Caco-2 (cell line): ENCODE results near the gene CENPW. TPM values are rescaled to one million over a fixed set of nuclear protein-coding genes. Genes with fewer than 3 reads are reported as not detected.

Experiments
- BruUV-seq: library from RNA; stranded (reverse); fragments of 400-500 nt; replicated peaks from 2 replicates; lab custom pipeline; 2021; lab: Mats Ljungman, UMichigan
- CTCF ChIA-PET: fragments of 300-600 bp; sonication (Branson Sonifier 250); formaldehyde crosslinking; loops from one replicate; lab custom pipeline; 2022; ENCODE audit warnings: antibody characterized with exemption; lab: Charles Lee
- POLR2A ChIA-PET: fragments of 300-600 bp; sonication (Branson Sonifier 250); formaldehyde crosslinking; loops from one replicate; lab custom pipeline; 2022; ENCODE audit warnings: antibody characterized with exemption; lab: Charles Lee
- DNase-seq, 2 experiments: peaks; one replicate each; pipeline versions ENCODE4 v3.0.0 to v3.0.0-alpha.2; 2020 to 2022
- H3K27me3 ChIP-seq: replicated peaks from 2 replicates; pipeline ENCODE4 v1.6.0; 2011; ENCODE audit warnings: low read length; ENCODE audit not compliant: control insufficient read depth, insufficient read depth
- H3K36me3 ChIP-seq: 2 replicates; pipeline ENCODE4 v1.5.1; 2011; ENCODE audit warnings: low read length; ENCODE audit not compliant: control insufficient read depth, insufficient read depth
- H3K4me1 ChIP-seq: fragments of 250-450 bp; sonication (Bioruptor Pico); 2 replicates; pipeline ENCODE4 v1.5.1; 2020; ENCODE audit warnings: mild to moderate bottlenecking
- H3K4me3 ChIP-seq: 2 replicates; pipeline ENCODE4 v1.5.1; 2011; ENCODE audit warnings: low read depth, mild to moderate bottlenecking, control low read depth, low read length
- H3K9me3 ChIP-seq: fragments of 250-450 bp; sonication (Bioruptor Pico); 2 replicates; pipeline ENCODE4 v1.5.1; 2020; ENCODE audit warnings: mild to moderate bottlenecking, moderate library complexity
- H3K27ac Mint-ChIP-seq: one replicate; pipeline ENCODE4 v1.8.0; 2022; ENCODE audit warnings: mixed read lengths; ENCODE audit not compliant: unreplicated experiment
- H3K27me3 Mint-ChIP-seq: one replicate; pipeline ENCODE4 v1.8.0; 2022; ENCODE audit warnings: mixed read lengths; ENCODE audit not compliant: insufficient read depth, unreplicated experiment
- H3K36me3 Mint-ChIP-seq: one replicate; pipeline ENCODE4 v1.8.0; 2022; ENCODE audit warnings: mild to moderate bottlenecking, mixed read lengths; ENCODE audit not compliant: insufficient read depth, unreplicated experiment
- H3K4me1 Mint-ChIP-seq: one replicate; pipeline ENCODE4 v1.8.0; 2022; ENCODE audit warnings: low read depth, mixed read lengths; ENCODE audit not compliant: unreplicated experiment
- H3K4me3 Mint-ChIP-seq: one replicate; pipeline ENCODE4 v1.8.0; 2022; ENCODE audit warnings: mild to moderate bottlenecking, moderate library complexity, mixed read lengths; ENCODE audit not compliant: unreplicated experiment
- H3K9me3 Mint-ChIP-seq: one replicate; pipeline ENCODE4 v1.8.0; 2022; ENCODE audit warnings: mixed read lengths; ENCODE audit not compliant: unreplicated experiment
- CTCF ChIP-seq, 2 experiments: fragments of 200-600 bp in 1 of 2; IDR thresholded peaks; 1 replicate in 1 of 2; 2 replicates in 1 of 2; pipeline versions ENCODE4 v1.5.1 to v1.8.0; 2011 to 2022; ENCODE audit warnings: antibody characterized with exemption in 1 of 2, control low read depth in 1 of 2, inconsistent platforms in 1 of 2, low read depth in 1 of 2, low read length in 1 of 2, mild to moderate bottlenecking in 1 of 2, moderate library complexity in 1 of 2; ENCODE audit not compliant: insufficient read depth in 1 of 2, severe bottlenecking in 1 of 2, unreplicated experiment in 1 of 2
- intact Hi-C: fragments of 100-400 bp; cut with micrococcal nuclease; formaldehyde crosslinking; loops from one replicate; pipeline ENCODE4 v1.10.0; 2022; ENCODE audit not compliant: unreplicated experiment
- total RNA-seq: library from RNA; stranded (reverse); gene quantifications from 2 replicates; pipeline ENCODE4 v1.2.3, GENCODE V29; 2022

The CENPW gene
- total RNA-seq, 1 experiment from 2014 or later: 64.4 TPM

GRCh38 chr6:126308362-126308761 is 31.6 kb upstream of the CENPW start:
- ChIA-PET POLR2A (no interaction called here), CTCF (no interaction called here)
- intact Hi-C loops: no loop called here
- no TSS peak for BruUV-seq
- Mint-ChIP-seq H3K4me1 (no peaks in the 10 kb centered on the region), H3K4me3 (no peak overlapping the region), H3K27ac (no peak overlapping the region), H3K9me3 (no peaks in the 10 kb centered on the region), H3K27me3 (no peaks in the 10 kb centered on the region), H3K36me3 (no peaks in the 10 kb centered on the region)
- H3K9me3 ChIP-seq: no peaks in the 10 kb centered on the region
- no peak overlapping the region for H3K4me3 ChIP-seq
- no peaks in the 10 kb centered on the region for H3K27me3 ChIP-seq
- H3K36me3 ChIP-seq: no peaks in the 10 kb centered on the region
- no peak for DNase-seq
- no peak for TF ChIP-seq CTCF (IDR thresholded peaks at IDR 0.05; ENCODE audit: insufficient read depth in 1 of 2, low read depth in 1 of 2, low read length in 1 of 2, severe bottlenecking in 1 of 2, unreplicated experiment in 1 of 2)
- H3K4me1 ChIP-seq: no peaks in the 10 kb centered on the region

- Mint-ChIP-seq H3K4me3 (no peak overlapping the region), H3K27me3 (peaks cover 2% of the 10 kb centered on the region), H3K4me1 (no peaks in the 10 kb centered on the region), H3K27ac (no peak overlapping the region), H3K9me3 (no peaks in the 10 kb centered on the region), H3K36me3 (no peaks in the 10 kb centered on the region)
- Histone ChIP-seq H3K27me3 (no peaks in the 10 kb centered on the region), H3K9me3 (no peaks in the 10 kb centered on the region), H3K36me3 (no peaks in the 10 kb centered on the region), H3K4me3 (no peak overlapping the region), H3K4me1 (no peaks in the 10 kb centered on the region)
- no TSS peak for BruUV-seq
- TF ChIP-seq CTCF (IDR thresholded peaks at IDR 0.05; ENCODE audit: insufficient read depth in 1 of 2, low read depth in 1 of 2, low read length in 1 of 2, severe bottlenecking in 1 of 2, unreplicated experiment in 1 of 2): peak; percentile 32 to 48
- intact Hi-C loops: loop anchor here (1.0 to 5.0 kb wide), 3 partner anchors 115 to 279 kb away; no protein-coding TSS in a partner anchor
- ChIA-PET CTCF (no interaction called here), POLR2A (no interaction called here)
- peak in 1 of 2 experiments; percentile 40 for DNase-seq
These were observed 27.8 kb upstream of the CENPW start for GRCh38 chr6:126312013-126312665.

GRCh38 chr6:126313941-126314340 is 26.0 kb upstream of the CENPW start:
- no TSS peak for BruUV-seq
- Histone ChIP-seq H3K4me1 (no peaks in the 10 kb centered on the region), H3K9me3 (no peaks in the 10 kb centered on the region), H3K4me3 (no peak overlapping the region), H3K27me3 (no peaks in the 10 kb centered on the region), H3K36me3 (no peaks in the 10 kb centered on the region)
- POLR2A ChIA-PET: no interaction called here
- H3K4me1 Mint-ChIP-seq: no peaks in the 10 kb centered on the region
- no peak overlapping the region for H3K27ac Mint-ChIP-seq
- no peaks in the 10 kb centered on the region for H3K9me3 Mint-ChIP-seq
- H3K36me3 Mint-ChIP-seq: no peaks in the 10 kb centered on the region
- no peak for DNase-seq
- intact Hi-C loops: loop anchor here (5.0 kb wide), 1 partner anchor 117 kb away; no protein-coding TSS in a partner anchor
- H3K4me3 Mint-ChIP-seq: no peak overlapping the region
- no peak for TF ChIP-seq CTCF (IDR thresholded peaks at IDR 0.05; ENCODE audit: insufficient read depth in 1 of 2, low read depth in 1 of 2, low read length in 1 of 2, severe bottlenecking in 1 of 2, unreplicated experiment in 1 of 2)
- CTCF ChIA-PET: no interaction called here
- H3K27me3 Mint-ChIP-seq: peaks cover 2% of the 10 kb centered on the region
